ENCODE results near the gene POLR3H. TPM values are rescaled to one million over a fixed set of nuclear protein-coding genes. Genes with fewer than 3 reads are reported as not detected.

Gene POLR3H
- total and polyA plus RNA-seq, 10 of the 15 experiments (the other 5 are each of a cell fraction or from before 2014, with no cell fraction given), result 3.5 to 62.7 (median 24.6) TPM

DNA sequence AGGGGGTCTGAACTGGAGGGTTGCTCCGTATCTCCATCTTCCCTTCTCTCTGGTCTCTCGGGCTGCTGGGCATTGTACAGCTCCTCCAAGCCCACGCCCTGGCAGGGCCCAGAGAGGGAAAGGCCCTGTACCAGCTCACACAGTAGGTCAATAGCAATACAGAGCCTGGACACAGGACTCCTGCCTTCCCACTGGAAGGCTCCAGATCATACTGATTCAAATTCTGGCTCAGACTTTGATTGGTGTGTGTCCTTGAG is 23.2 kb upstream of the POLR3H start:
- no peaks in the 10 kb centered on the region for H4K20me1 ChIP-seq (ENCODE audit: control insufficient read depth, insufficient read depth)
- FAIRE-seq (no peak), DNase-seq (ENCODE audit: low read depth, low spot score) (no peak), ATAC-seq (no peak)
- H3K4me1 ChIP-seq (ENCODE audit: control insufficient read depth, insufficient read depth, low read length), result no peaks in the 10 kb centered on the region
- ChIA-PET SMC1A (ENCODE audit: uncharacterized antibody, unreplicated experiment) (no interaction called here), RAD21 (ENCODE audit: unreplicated experiment) (no interaction called here), POLR2A (no interaction called here), CTCF (interaction anchor here (1.4 kb wide), 1 partner anchor 29 kb away, joined by 3 read pairs; no protein-coding TSS in a partner anchor)
- no TSS peak for BruUV-seq (replicated peaks)
- no peak overlapping the region for H3K4me3 ChIP-seq
- H2AFZ ChIP-seq (ENCODE audit: control insufficient read depth, low read depth, low read length), result no peak overlapping the region
- no peaks in the 10 kb centered on the region for H3K79me2 ChIP-seq (ENCODE audit: control insufficient read depth, insufficient read depth, low read length)
- intact Hi-C loops (cut with micrococcal nuclease; ENCODE audit: unreplicated experiment), result no loop called here
- H3K27ac ChIP-seq (ENCODE audit: control insufficient read depth, insufficient read depth), result no peak overlapping the region
- H3K9me3 ChIP-seq (replicated peaks; ENCODE audit: control insufficient read depth, insufficient read depth, low read length), result no peaks in the 10 kb centered on the region
- TF ChIP-seq YBX1 (IDR thresholded peaks at IDR 0.05), result no peak
- TF ChIP-seq, protein P1, sequence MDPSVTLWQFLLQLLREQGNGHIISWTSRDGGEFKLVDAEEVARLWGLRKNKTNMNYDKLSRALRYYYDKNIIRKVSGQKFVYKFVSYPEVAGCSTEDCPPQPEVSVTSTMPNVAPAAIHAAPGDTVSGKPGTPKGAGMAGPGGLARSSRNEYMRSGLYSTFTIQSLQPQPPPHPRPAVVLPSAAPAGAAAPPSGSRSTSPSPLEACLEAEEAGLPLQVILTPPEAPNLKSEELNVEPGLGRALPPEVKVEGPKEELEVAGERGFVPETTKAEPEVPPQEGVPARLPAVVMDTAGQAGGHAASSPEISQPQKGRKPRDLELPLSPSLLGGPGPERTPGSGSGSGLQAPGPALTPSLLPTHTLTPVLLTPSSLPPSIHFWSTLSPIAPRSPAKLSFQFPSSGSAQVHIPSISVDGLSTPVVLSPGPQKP (IDR thresholded peaks at IDR 0.05; ENCODE audit: low read depth, low read length), result no peak
- TF ChIP-seq TAF1 (IDR thresholded peaks at IDR 0.05; ENCODE audit: borderline replicate concordance, low read depth, low read length), result no peak
- TF ChIP-seq CBX5 (IDR thresholded peaks at IDR 0.05; ENCODE audit: low read depth), result no peak
- TF ChIP-seq ZBED1 (IDR thresholded peaks at IDR 0.05; ENCODE audit: borderline replicate concordance), result no peak
- no peak for TF ChIP-seq IKZF2 (IDR thresholded peaks at IDR 0.05)
- no peak for TF ChIP-seq BHLHE40 (IDR thresholded peaks at IDR 0.05; ENCODE audit: borderline replicate concordance in 1 of 2, low read depth in 2 of 2, low read length in 1 of 2)
- TF ChIP-seq CEBPB (IDR thresholded peaks at IDR 0.05; ENCODE audit: borderline replicate concordance in 1 of 2, low read depth in 2 of 2, low read length in 2 of 2), result no peak
- WGBS (ENCODE audit: insufficient coverage, insufficient replicate concordance, low lambda C conversion rate, missing lambda C conversion rate), result 61% methylated on average over 3 of the region's 3 CpGs
- no peaks in the 10 kb centered on the region for H3K27me3 ChIP-seq (replicated peaks in 1 of 2; ENCODE audit: control insufficient read depth in 2 of 2, insufficient read depth in 2 of 2, low read length in 1 of 2)
- H3K4me2 ChIP-seq (ENCODE audit: control insufficient read depth, insufficient read depth), result no peak overlapping the region
- no peaks in the 10 kb centered on the region for H3K36me3 ChIP-seq (ENCODE audit: control insufficient read depth in 2 of 2, insufficient read depth in 2 of 2, low read length in 1 of 2)
- in situ Hi-C loops (cut with MboI), result no loop called here
- no peak overlapping the region for H3K9ac ChIP-seq (ENCODE audit: control insufficient read depth, insufficient read depth, low read length)

Measured in GM12878 (cell line).